Muscle of leg (tissue), 11 donors: ENCODE results near the gene FRMD4B. TPM values are rescaled to one million over a fixed set of nuclear protein-coding genes. Genes with fewer than 3 reads are reported as not detected.

Experiments used
- DNase-seq: peaks from one replicate; pipeline ENCODE4 v3.0.0; 2013
- H3K27ac ChIP-seq: one replicate; pipeline ENCODE4 v1.5.1; 2013; ENCODE audit warnings: mild to moderate bottlenecking, low read length, control low read depth
- H3K27me3 ChIP-seq: one replicate; pipeline ENCODE4 v1.6.1; 2013; ENCODE audit warnings: low read length; ENCODE audit not compliant: control insufficient read depth, insufficient read depth
- H3K36me3 ChIP-seq: one replicate; pipeline ENCODE4 v1.6.1; 2013; ENCODE audit warnings: low read length; ENCODE audit not compliant: control insufficient read depth, insufficient read depth
- H3K4me1 ChIP-seq: one replicate; pipeline ENCODE4 v1.6.1; 2013; ENCODE audit warnings: low read length; ENCODE audit not compliant: control insufficient read depth, insufficient read depth
- H3K4me3 ChIP-seq: one replicate; pipeline ENCODE4 v1.5.1; 2013; ENCODE audit warnings: low read length, control low read depth
- H3K9me3 ChIP-seq: replicated peaks from 2 replicates; pipeline ENCODE4 v1.6.1; 2013; ENCODE audit warnings: low read depth, low read length; ENCODE audit not compliant: control insufficient read depth
- WGBS: methylation state at CpG from one replicate; pipeline ENCODE4 v1.1.5; 2013; ENCODE audit warnings: missing lambda C conversion rate; ENCODE audit not compliant: insufficient coverage; 5-methylcytosine and 5-hydroxymethylcytosine counted together
- polyA plus RNA-seq, 8 donors: library from polyadenylated mRNA; unstranded; fragments of 120-200 nt; gene quantifications; one replicate each; pipeline versions ENCODE4 v1.2.1 to v1.2.3, GENCODE V29; 2013; ENCODE audit warnings: inconsistent platforms in 1 of 8, low replicate concordance in 1 of 8; ENCODE audit not compliant: insufficient read length in 8 of 8, insufficient read depth in 1 of 8
- total RNA-seq: library from RNA; stranded (reverse); fragments of 120-200 nt; gene quantifications from one replicate; pipeline ENCODE4 v1.2.4, GENCODE V29; 2013

Gene FRMD4B
- total and polyA plus RNA-seq, 9 donors = 13.9 to 23.1 (median 17.2) TPM

DNA sequence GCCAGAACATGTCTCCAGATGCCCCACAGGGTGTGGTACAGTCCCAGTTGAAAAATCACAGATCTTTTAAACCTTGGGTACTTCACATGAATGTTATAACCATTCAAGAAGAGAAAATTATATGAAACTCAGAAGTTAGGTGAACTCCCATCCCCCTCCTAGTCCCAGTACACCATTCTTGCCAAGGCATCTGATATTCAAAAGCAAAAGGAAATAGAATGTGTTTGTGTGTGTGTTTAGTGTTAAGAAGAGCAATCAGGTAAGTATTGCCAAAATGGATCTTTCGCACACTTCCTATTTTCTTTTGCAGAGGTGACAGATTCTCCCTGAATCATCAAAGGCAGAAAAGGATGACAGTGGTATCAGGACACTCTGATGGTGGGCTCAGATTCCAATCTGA is 219.4 kb downstream of the FRMD4B start:
- no CpG with 5 or more reads among the region's 1 CpG for WGBS
- Histone ChIP-seq H3K36me3 (peaks cover 2% of the 10 kb centered on the region), H3K27ac (no peak overlapping the region), H3K9me3 (no peaks in the 10 kb centered on the region), H3K27me3 (no peaks in the 10 kb centered on the region), H3K4me3 (no peak overlapping the region), H3K4me1 (no peaks in the 10 kb centered on the region)
- DNase-seq = no peak

DNA sequence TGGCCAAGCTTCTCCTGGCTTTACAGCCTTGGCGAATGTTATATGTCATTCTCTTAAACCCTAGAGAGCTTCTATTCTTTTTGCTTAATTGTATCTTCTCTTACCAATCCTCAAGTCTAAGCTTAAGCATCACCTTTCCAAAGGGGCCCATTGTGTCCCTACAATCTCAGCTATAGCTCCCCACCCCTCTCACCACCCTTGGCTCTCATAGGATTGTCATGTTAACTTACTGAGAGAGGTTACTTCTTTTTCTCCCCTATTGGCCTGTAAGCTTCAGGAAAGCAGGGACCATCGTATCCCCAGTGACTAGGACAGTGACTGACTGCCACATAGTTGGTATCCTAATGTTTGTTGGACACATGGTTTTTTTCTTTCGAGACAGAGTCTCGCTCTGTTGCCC is 220.1 kb downstream of the FRMD4B start:
- H3K4me3 ChIP-seq = no peak overlapping the region
- 89% methylated on average over 3 of the region's 4 CpGs for WGBS

DNA sequence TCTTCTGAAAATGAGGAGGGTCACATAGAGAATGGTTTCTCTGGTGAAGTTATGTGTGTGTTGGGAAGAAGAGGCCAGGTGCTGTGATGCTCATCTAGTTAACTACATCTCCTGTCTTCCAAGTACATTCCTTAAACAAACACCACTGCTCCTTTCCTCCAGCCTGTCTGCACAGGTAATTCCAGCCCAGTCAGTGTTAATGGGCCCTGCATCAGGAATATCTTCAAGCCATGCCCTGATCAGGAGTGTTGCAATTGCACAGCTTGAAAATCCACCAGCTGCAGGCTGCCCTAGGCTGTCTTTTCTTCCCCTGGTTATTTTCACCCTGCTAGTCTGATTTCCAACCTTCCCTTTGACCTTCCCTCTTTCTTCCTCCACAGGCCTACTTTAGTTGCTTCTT is 221.6 kb downstream of the FRMD4B start:
- H3K36me3 ChIP-seq = peaks cover 2% of the 10 kb centered on the region
- no peak overlapping the region for H3K27ac ChIP-seq
- H3K9me3 ChIP-seq = no peaks in the 10 kb centered on the region
- H3K4me1 ChIP-seq = no peaks in the 10 kb centered on the region
- H3K27me3 ChIP-seq = no peaks in the 10 kb centered on the region
- no peak for DNase-seq
- H3K4me3 ChIP-seq = no peak overlapping the region

More for the DNA sequence above, 220.1 kb downstream of the FRMD4B start:
- Histone ChIP-seq H3K4me1 (no peaks in the 10 kb centered on the region), H3K9me3 (no peaks in the 10 kb centered on the region), H3K27ac (no peak overlapping the region), H3K27me3 (no peaks in the 10 kb centered on the region), H3K36me3 (peaks cover 2% of the 10 kb centered on the region)
- no peak for DNase-seq

DNA sequence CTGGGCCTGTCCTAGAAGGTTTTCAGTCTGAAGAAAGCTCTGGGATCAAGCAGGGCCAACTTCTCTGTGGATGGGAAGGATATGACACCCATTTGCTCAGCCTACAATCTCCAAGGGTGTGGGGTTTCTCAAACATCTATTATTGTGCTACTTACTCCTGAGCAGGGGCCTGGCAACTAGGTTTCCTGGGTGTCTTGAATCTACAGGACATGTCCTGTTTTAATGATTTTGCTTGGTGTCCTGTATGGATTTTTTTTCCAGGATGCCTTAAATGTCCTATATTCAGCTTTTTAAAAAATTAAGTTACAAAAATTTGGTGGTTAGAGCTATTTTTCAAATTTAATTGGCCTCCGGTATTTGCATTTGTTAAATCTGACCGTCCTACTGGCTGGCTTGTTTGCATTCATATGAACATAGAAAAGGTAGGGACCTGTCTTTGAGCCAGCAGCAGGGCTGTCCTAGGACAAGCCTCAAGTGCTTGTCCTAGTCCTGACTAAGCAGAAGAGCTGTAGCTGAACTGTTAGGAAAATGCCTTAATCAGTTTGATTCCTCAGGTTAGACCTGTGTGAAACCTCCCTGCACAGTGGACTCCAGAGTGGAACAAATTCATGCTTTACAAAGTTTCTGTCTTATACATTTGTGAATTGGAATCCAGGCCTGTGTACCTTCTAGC is 223.4 kb downstream of the FRMD4B start:
- DNase-seq = no peak
- WGBS = 100% methylated on average over 2 of the region's 2 CpGs

GRCh38 chr3:69161587-69162307 is 224.1 kb downstream of the FRMD4B start:
- no peak overlapping the region for H3K4me3 ChIP-seq
- peak; percentile 67 for DNase-seq
- H3K36me3 ChIP-seq = no peaks in the 10 kb centered on the region
- H3K4me1 ChIP-seq = no peaks in the 10 kb centered on the region
- WGBS = no CpG with 5 or more reads among the region's 5 CpGs
- no peak overlapping the region for H3K27ac ChIP-seq
- H3K9me3 ChIP-seq = no peaks in the 10 kb centered on the region
- H3K27me3 ChIP-seq = no peaks in the 10 kb centered on the region

More for the DNA sequence above, 223.4 kb downstream of the FRMD4B start:
- no peak overlapping the region for H3K4me3 ChIP-seq
- H3K36me3 ChIP-seq = no peaks in the 10 kb centered on the region
- no peaks in the 10 kb centered on the region for H3K9me3 ChIP-seq
- H3K4me1 ChIP-seq = no peaks in the 10 kb centered on the region
- no peaks in the 10 kb centered on the region for H3K27me3 ChIP-seq
- H3K27ac ChIP-seq = no peak overlapping the region

DNA sequence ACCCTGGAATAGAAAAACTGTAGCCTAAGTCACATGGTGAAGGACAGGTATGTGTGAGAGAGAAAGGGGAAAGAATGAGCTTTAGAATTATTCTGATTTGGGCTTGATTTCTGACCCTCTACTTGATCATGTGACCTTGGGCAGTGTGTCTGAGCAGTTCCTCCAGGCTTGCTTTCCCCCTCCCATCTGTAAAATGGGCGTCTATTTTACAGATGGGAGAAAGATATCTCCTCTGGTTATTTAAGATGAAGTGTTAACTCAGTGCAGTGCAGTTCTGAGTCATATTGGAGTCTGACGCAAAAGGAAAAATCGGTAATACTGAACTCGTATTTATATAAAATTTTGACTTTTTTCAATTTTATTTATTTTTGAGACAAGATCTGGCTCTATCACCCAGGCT is 225.4 kb downstream of the FRMD4B start:
- whole genome bisulfite sequencing = 100% methylated on average over 1 of the region's 4 CpGs
- Histone ChIP-seq H3K27ac (no peak overlapping the region), H3K4me3 (no peak overlapping the region)

GRCh38 chr3:69160107-69160506 is 225.8 kb downstream of the FRMD4B start:
- WGBS = no CpG with 5 or more reads among the region's 2 CpGs
- Histone ChIP-seq H3K9me3 (no peaks in the 10 kb centered on the region), H3K27me3 (no peaks in the 10 kb centered on the region), H3K4me1 (no peaks in the 10 kb centered on the region), H3K36me3 (no peaks in the 10 kb centered on the region), H3K27ac (no peak overlapping the region), H3K4me3 (no peak overlapping the region)
- DNase-seq = no peak

More for the DNA sequence above, 225.4 kb downstream of the FRMD4B start:
- H3K36me3 ChIP-seq = no peaks in the 10 kb centered on the region
- no peak for DNase-seq
- no peaks in the 10 kb centered on the region for H3K27me3 ChIP-seq
- H3K4me1 ChIP-seq = no peaks in the 10 kb centered on the region
- H3K9me3 ChIP-seq = no peaks in the 10 kb centered on the region

- H3K4me3 ChIP-seq = no peak overlapping the region
- peak; percentile 27 for DNase-seq
- H3K27ac ChIP-seq = peak overlapping the region; percentile 31
- no CpG with 5 or more reads among the region's 3 CpGs for WGBS
- H3K36me3 ChIP-seq = no peaks in the 10 kb centered on the region
- H3K9me3 ChIP-seq = no peaks in the 10 kb centered on the region
- H3K27me3 ChIP-seq = no peaks in the 10 kb centered on the region
- no peaks in the 10 kb centered on the region for H3K4me1 ChIP-seq
These were observed 236.3 kb downstream of the FRMD4B start for GRCh38 chr3:69149586-69149985.

GRCh38 chr3:69145688-69146087 is 240.2 kb downstream of the FRMD4B start:
- H3K9me3 ChIP-seq = no peaks in the 10 kb centered on the region
- no peak for DNase-seq
- no peak overlapping the region for H3K27ac ChIP-seq
- H3K4me3 ChIP-seq = no peak overlapping the region
- peaks cover 7% of the 10 kb centered on the region for H3K4me1 ChIP-seq
- no peaks in the 10 kb centered on the region for H3K36me3 ChIP-seq
- H3K27me3 ChIP-seq = no peaks in the 10 kb centered on the region

DNA sequence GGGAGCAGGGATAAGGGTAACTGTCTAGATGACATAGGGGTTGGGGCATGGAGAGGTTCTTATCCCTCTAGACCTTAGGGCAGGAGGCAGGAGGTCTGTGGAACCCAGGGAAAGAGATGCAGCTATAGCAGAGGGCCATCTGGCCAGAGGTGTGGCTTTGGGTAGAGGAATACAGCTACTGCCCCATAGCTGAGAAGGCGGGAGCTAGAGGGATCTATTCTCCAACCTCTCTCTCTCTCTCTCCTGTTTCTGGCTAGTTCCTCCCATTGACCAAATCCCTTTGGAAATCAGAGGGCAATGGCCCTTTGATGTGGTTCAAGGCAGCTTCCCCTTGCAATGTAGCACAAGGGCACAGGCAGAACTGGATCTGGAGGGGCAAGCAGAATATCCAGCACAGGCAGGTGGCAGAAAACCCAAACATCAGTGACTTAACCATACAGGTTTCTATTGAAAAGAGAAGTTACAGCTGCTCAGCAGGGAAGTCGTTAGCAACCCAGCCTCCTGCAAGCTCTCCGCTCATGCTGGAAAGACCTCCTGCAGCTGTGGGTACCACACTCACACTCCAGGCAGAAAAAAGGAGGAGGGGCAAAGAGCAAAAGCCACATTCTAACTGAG is 241.2 kb downstream of the FRMD4B start:
- Histone ChIP-seq H3K9me3 (no peaks in the 10 kb centered on the region), H3K4me3 (no peak overlapping the region), H3K27me3 (no peaks in the 10 kb centered on the region), H3K36me3 (no peaks in the 10 kb centered on the region), H3K27ac (no peak overlapping the region), H3K4me1 (peaks cover 7% of the 10 kb centered on the region)
- no peak for DNase-seq
- WGBS = 42% methylated on average over 2 of the region's 3 CpGs
